NCI-H1436 (cell line): ENCODE data around the gene PCNP.
"Not testable (repeated sequence)": the region's sequence is repeated elsewhere in the genome, so short reads cannot be mapped to it uniquely, and the experiment has no call there.

ENCODE experiments used
- DNase-seq: peaks from one replicate; lab custom pipeline; 2025; lab: John Stamatoyannopoulos, UW

Gene PCNP

GRCh38 chr3:101633186-101633585 is 59.2 kb downstream of the PCNP start:
- no peak for DNase-seq

DNA sequence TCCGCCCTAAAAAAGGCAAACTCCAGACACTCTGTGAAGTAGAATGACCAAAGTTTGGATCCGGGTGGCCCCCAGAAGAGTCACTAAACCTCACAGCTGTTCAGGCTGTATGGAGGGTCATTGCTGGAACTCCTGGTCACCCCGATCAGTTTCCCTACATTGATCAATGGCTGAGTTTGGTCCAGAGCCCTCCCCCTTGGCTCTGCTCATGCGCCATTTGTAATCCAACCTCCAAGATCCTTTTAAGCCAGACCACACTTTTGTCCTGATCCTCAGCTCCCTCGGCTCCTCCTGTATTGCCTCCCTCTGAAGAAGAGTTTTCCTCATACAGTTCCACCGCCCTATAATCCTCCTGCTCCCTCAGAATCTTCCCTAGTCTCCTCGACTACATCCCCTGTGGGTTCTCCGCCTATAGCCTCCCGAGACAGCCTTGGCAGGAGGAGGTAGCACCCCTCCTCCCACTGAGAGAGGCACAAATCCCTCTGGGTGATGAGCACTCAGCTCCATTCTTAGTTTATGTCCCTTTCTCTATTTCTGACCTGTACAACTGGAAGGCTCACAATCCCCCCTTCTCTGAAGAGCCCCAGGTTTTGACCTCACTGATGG is 60.7 kb downstream of the PCNP start:
- no peak for DNase-seq

- no peak for DNase-seq
Observed at GRCh38 chr3:101635345-101635744, 61.4 kb downstream of the PCNP start.

- peak; percentile 64 for DNase-seq
Observed at GRCh38 chr3:101635954-101636798, 62.2 kb downstream of the PCNP start.

GRCh38 chr3:101637451-101637850 is 63.5 kb downstream of the PCNP start:
- no peak for DNase-seq

DNA sequence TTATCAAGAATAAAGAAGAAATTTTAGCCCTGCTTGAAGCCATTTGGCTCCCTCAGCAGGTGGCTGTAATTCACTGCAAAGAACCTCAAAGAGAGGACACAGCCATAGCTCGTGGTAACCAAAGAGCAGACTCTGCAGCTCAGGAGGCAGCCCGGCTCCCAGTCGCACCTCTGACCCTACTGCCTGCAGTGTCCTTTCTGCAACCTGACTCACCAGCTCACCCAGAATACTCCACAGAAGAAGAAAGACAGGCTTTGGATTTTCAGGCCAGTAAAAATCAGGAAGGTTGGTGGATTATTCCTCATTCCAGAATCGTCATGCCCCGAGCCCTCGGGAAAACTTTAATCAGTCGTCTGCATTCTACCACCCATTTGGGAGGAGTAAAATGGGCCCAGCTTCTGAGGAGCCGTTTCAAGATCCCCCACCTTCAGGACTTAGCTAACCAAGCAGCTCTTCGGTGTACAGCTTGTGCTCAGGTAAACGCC is 64.3 kb downstream of the PCNP start:
- no peak for DNase-seq

DNA sequence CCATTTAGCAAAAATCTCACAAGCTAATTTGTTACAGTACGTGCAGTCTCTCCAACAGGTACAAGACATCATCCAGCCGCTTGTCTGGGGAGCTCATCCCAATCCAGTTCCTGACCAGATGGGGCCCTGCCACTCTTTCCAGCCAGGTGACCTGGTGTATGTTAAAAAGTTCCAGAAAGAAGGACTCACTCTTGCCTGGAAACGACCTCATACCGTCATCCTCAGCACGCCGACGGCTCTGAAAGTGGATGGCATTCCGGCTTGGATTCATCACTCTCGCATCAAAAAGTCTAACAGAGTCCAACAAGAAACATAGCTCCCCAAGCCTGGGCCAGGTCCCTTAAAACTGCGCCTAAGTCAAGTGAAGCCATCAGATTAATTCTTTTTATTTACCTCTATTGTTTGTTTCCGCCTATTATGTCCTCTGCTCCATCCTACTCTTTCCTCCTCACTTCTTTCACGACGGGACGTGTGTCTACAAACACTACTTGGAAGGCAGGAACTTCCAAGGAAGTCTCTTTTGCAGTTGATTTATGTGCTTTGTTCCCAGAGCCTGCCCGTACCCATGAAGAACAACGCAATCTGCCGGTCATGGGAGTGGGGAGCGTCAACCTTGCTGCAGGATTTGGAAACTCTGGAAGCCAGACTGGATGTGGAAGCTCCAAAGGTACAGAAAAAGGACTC is 65.4 kb downstream of the PCNP start:
- DNase-seq, result no peak

DNA sequence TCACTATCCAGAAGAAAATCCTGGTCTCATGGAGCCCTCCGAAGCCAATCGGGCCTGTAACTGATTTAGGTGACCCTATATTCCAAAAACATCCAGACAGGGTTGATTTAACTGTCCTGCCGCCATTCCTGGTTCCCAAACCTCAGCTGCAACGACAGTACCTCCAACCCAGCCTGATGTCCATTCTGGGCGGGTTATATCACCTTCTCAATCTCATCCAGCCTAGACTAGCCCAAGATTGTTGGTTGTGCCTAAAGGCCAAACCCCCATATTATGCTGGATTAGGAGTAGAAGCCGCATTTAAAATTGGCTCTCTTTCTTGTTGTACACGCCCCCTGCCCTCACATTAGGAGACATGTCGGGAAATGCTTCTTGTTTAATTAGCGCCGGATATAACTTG is 66.3 kb downstream of the PCNP start:
- DNase-seq, result no peak

DNA sequence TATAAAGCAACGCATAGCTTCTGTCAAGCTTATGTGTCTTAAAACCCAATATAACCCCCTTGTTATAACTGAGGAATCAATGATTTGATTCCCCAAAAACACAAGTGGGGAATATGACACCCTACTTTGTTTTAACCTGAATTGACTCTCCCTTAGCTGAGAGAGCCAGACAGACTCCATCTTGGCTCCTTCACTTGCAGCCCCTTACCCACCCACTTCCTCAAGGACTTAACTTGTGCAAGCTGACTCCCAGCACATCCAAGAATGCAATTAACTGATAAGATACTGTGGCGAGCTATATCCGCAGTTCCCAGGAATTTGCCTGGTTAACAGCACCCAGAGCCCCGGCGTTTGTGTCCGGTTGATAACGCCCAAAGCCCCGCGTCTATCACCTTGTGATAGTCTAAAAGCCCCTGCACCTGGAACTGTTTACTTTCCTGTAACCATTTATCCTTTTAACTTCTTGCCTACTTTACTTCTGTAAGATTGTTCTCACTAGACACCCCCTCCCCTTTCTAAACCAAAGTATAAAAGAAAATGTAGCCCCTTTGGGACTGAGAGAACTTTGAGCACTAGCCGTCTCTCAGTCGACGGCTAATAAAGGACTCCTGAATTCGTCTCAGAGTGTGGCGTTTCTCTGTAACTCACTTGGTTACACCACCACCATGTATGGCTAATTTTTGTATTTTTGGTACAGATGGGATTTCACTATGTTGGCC is 67.6 kb downstream of the PCNP start:
- DNase-seq, result not testable (repeated sequence)

DNA sequence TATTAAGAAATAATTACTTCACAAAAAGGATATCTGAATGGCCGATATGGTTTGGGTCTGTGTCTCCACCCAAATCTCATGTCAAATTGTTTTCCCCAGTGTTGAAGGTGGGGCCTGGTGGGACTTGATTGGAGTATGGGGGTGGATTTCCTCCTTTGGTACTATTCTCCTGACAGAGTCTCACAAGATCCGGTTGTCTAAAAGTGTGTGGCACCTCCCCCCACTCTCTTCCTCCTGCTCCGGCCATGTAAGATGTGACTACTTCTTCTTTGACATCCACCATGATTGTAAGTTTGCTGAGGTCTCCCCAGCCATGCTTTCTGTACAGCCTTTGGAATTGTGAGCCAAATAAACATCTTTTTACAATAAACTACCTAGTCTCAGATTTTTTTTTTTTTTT is 68.5 kb downstream of the PCNP start:
- DNase-seq, result no peak

- no peak for DNase-seq
Observed at GRCh38 chr3:101643009-101643844, 69.2 kb downstream of the PCNP start.
